Activated CD8-positive, alpha-beta memory T cell treated with anti-CD3 and anti-CD28 coated beads, Interleukin-2, amount 10 ng/mL, durations not matched to agents 7 days and 5 days (primary cell): Measurements from ENCODE around the gene CNTNAP5. TPM values are rescaled to one million over a fixed set of nuclear protein-coding genes. Genes with fewer than 3 reads are reported as not detected.

Source experiments
- ATAC-seq: fragments of 150-1000 bp; cut with Tn5 transposase; one replicate; pipeline ENCODE4 v1.10.0; 2021; ENCODE audit warnings: moderate library complexity
- CTCF ChIA-PET: fragments of 350-600 bp; sonication (Branson Sonifier 250); formaldehyde crosslinking; loops from one replicate; lab custom pipeline; 2021; ENCODE audit warnings: antibody characterized with exemption; lab: Charles Lee
- DNase-seq: peaks from one replicate; pipeline ENCODE4 v3.0.0-alpha.2; 2020
- H3K27ac Mint-ChIP-seq: one replicate; pipeline ENCODE4 v1.8.0; 2021; ENCODE audit warnings: mild to moderate bottlenecking, mixed read lengths
- H3K27me3 Mint-ChIP-seq: one replicate; pipeline ENCODE4 v1.8.0; 2021; ENCODE audit warnings: mixed read lengths
- H3K36me3 Mint-ChIP-seq: one replicate; pipeline ENCODE4 v1.8.0; 2021; ENCODE audit warnings: mild to moderate bottlenecking, mixed read lengths
- H3K4me1 Mint-ChIP-seq: one replicate; pipeline ENCODE4 v1.8.0; 2021; ENCODE audit warnings: mixed read lengths
- H3K4me3 Mint-ChIP-seq: one replicate; pipeline ENCODE4 v1.8.0; 2021; ENCODE audit warnings: mild to moderate bottlenecking, moderate library complexity, mixed read lengths
- H3K9me3 Mint-ChIP-seq: one replicate; pipeline ENCODE4 v1.8.0; 2022; ENCODE audit warnings: low read depth, mixed read lengths
- total RNA-seq, 2 experiments: library from RNA; stranded (reverse); gene quantifications; one replicate each; pipeline ENCODE4 v1.2.3, GENCODE V29; 2021

The CNTNAP5 gene
- total RNA-seq, 2 experiments from 2014 or later = not detected

GRCh38 chr2:124524155-124524915 lies 499.2 kb downstream of the CNTNAP5 start:
- no peak overlapping the region for H3K27ac Mint-ChIP-seq
- H3K9me3 Mint-ChIP-seq = peaks cover 14% of the 10 kb centered on the region
- DNase-seq (no peak), ATAC-seq (no peak)
- no peak overlapping the region for H3K4me3 Mint-ChIP-seq
- H3K27me3 Mint-ChIP-seq = no peaks in the 10 kb centered on the region
- H3K36me3 Mint-ChIP-seq = no peaks in the 10 kb centered on the region
- CTCF ChIA-PET = no interaction called here
- H3K4me1 Mint-ChIP-seq = no peaks in the 10 kb centered on the region

DNA sequence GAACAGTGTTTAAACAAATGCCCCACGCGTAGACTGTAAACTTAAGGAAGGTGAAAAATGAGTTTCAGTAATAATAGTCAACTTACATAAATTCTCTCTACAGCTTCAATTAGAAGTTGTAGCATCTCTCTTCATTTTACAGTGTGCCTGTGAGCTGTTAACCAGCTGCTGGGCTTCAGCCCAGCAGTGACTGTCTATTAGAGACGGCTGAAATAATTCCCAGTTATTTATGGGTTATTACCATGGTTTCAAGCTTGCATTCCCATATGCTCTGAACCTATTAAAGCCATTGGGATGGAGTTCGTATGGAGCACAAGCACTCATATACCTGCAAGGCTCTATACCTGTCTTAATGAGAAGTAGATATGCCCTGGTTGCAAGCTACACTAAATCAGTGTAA lies 501.1 kb downstream of the CNTNAP5 start:
- no peak overlapping the region for H3K4me3 Mint-ChIP-seq
- no peak overlapping the region for H3K27ac Mint-ChIP-seq
- H3K36me3 Mint-ChIP-seq = no peaks in the 10 kb centered on the region
- no peak for ATAC-seq
- CTCF ChIA-PET = no interaction called here
- H3K4me1 Mint-ChIP-seq = no peaks in the 10 kb centered on the region
- peaks cover 15% of the 10 kb centered on the region for H3K9me3 Mint-ChIP-seq
- no peak for DNase-seq
- no peaks in the 10 kb centered on the region for H3K27me3 Mint-ChIP-seq

- Mint-ChIP-seq H3K27me3 (no peaks in the 10 kb centered on the region), H3K4me1 (no peaks in the 10 kb centered on the region), H3K9me3 (peaks cover 17% of the 10 kb centered on the region), H3K36me3 (no peaks in the 10 kb centered on the region), H3K4me3 (no peak overlapping the region), H3K27ac (no peak overlapping the region)
- CTCF ChIA-PET = no interaction called here
- ATAC-seq (no peak), DNase-seq (no peak)
Observed at GRCh38 chr2:124530203-124530602, 505.1 kb downstream of the CNTNAP5 start.

- H3K4me3 Mint-ChIP-seq = no peak overlapping the region
- H3K9me3 Mint-ChIP-seq = peaks cover 9% of the 10 kb centered on the region
- no peaks in the 10 kb centered on the region for H3K27me3 Mint-ChIP-seq
- ATAC-seq (no peak), DNase-seq (no peak)
- CTCF ChIA-PET = no interaction called here
- H3K27ac Mint-ChIP-seq = no peak overlapping the region
- H3K4me1 Mint-ChIP-seq = no peaks in the 10 kb centered on the region
- no peaks in the 10 kb centered on the region for H3K36me3 Mint-ChIP-seq
Observed at GRCh38 chr2:124533226-124533954, 508.3 kb downstream of the CNTNAP5 start.

- Mint-ChIP-seq H3K4me3 (no peak overlapping the region), H3K36me3 (no peaks in the 10 kb centered on the region), H3K27ac (no peak overlapping the region), H3K9me3 (peaks cover 9% of the 10 kb centered on the region), H3K27me3 (no peaks in the 10 kb centered on the region), H3K4me1 (no peaks in the 10 kb centered on the region)
- CTCF ChIA-PET = no interaction called here
- DNase-seq (no peak), ATAC-seq (no peak)
Observed at GRCh38 chr2:124534028-124534427, 508.9 kb downstream of the CNTNAP5 start.

DNA sequence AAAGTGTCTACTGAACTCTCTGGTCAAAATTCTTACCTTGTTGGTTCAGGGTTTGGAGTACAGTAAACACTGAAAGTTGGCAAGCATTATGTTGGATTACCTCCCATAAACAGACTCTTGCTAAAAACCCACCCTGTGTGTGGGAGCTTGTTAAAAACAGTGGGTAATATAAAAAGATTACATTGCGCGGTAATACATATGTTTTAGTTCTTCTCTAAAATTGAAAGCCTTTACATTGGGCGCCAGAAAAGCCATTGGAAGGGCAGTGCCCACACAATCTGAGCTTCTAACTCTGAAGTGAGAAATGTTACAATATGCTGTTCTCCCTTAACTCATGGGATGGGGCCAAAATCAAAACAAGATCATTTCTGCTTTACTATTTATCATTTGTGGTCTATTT lies 510.7 kb downstream of the CNTNAP5 start:
- ATAC-seq (no peak), DNase-seq (no peak)
- H3K27ac Mint-ChIP-seq = no peak overlapping the region
- H3K4me3 Mint-ChIP-seq = no peak overlapping the region
- H3K4me1 Mint-ChIP-seq = no peaks in the 10 kb centered on the region
- no peaks in the 10 kb centered on the region for H3K36me3 Mint-ChIP-seq
- CTCF ChIA-PET = no interaction called here
- H3K9me3 Mint-ChIP-seq = peaks cover 7% of the 10 kb centered on the region
- H3K27me3 Mint-ChIP-seq = no peaks in the 10 kb centered on the region

DNA sequence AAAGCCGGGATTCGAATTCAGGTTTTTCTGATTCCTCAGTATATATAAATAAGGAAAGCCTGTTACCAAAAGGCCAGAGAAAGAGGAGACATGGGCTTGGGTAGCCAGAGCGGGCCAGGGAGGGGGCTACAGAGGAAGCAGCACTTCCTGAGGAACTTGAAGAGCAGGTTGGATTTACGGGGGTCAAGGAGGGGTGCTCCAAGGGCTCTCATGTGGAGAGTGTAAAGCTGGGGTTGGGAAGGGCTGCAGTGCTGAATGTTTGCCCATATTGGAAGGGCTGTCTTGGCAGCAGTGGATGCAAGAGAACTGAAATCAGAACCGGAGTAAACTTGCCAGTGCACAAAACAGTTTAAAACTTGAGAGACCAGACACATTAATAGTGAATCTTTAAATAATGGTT lies 511.5 kb downstream of the CNTNAP5 start:
- CTCF ChIA-PET = no interaction called here
- Mint-ChIP-seq H3K36me3 (no peaks in the 10 kb centered on the region), H3K4me3 (no peak overlapping the region), H3K9me3 (peaks cover 7% of the 10 kb centered on the region), H3K27ac (no peak overlapping the region), H3K27me3 (no peaks in the 10 kb centered on the region), H3K4me1 (no peaks in the 10 kb centered on the region)
- DNase-seq (no peak), ATAC-seq (no peak)

GRCh38 chr2:124538549-124538948 lies 513.5 kb downstream of the CNTNAP5 start:
- Mint-ChIP-seq H3K36me3 (no peaks in the 10 kb centered on the region), H3K27ac (no peak overlapping the region), H3K9me3 (peaks cover 8% of the 10 kb centered on the region), H3K27me3 (no peaks in the 10 kb centered on the region), H3K4me1 (no peaks in the 10 kb centered on the region), H3K4me3 (no peak overlapping the region)
- no peak for ATAC-seq
- DNase-seq = no peak
- CTCF ChIA-PET = no interaction called here

GRCh38 chr2:124540805-124541204 lies 515.7 kb downstream of the CNTNAP5 start:
- H3K27ac Mint-ChIP-seq = no peak overlapping the region
- CTCF ChIA-PET = no interaction called here
- no peaks in the 10 kb centered on the region for H3K36me3 Mint-ChIP-seq
- DNase-seq (no peak), ATAC-seq (no peak)
- H3K4me3 Mint-ChIP-seq = no peak overlapping the region
- H3K9me3 Mint-ChIP-seq = peaks cover 5% of the 10 kb centered on the region
- H3K27me3 Mint-ChIP-seq = no peaks in the 10 kb centered on the region
- no peaks in the 10 kb centered on the region for H3K4me1 Mint-ChIP-seq

- H3K27me3 Mint-ChIP-seq = no peaks in the 10 kb centered on the region
- peaks cover 8% of the 10 kb centered on the region for H3K9me3 Mint-ChIP-seq
- H3K4me3 Mint-ChIP-seq = no peak overlapping the region
- no peaks in the 10 kb centered on the region for H3K36me3 Mint-ChIP-seq
- H3K4me1 Mint-ChIP-seq = no peaks in the 10 kb centered on the region
- CTCF ChIA-PET = no interaction called here
- ATAC-seq = no peak
- no peak for DNase-seq
- no peak overlapping the region for H3K27ac Mint-ChIP-seq
Observed at GRCh38 chr2:124542932-124543640, 518.0 kb downstream of the CNTNAP5 start.

GRCh38 chr2:124547700-124548099 lies 522.6 kb downstream of the CNTNAP5 start:
- H3K27ac Mint-ChIP-seq = no peak overlapping the region
- ATAC-seq (no peak), DNase-seq (no peak)
- no peaks in the 10 kb centered on the region for H3K27me3 Mint-ChIP-seq
- H3K4me3 Mint-ChIP-seq = no peak overlapping the region
- CTCF ChIA-PET = no interaction called here
- H3K36me3 Mint-ChIP-seq = no peaks in the 10 kb centered on the region
- H3K9me3 Mint-ChIP-seq = peaks cover 3% of the 10 kb centered on the region
- H3K4me1 Mint-ChIP-seq = no peaks in the 10 kb centered on the region

GRCh38 chr2:124558277-124558905 lies 533.3 kb downstream of the CNTNAP5 start:
- H3K36me3 Mint-ChIP-seq = no peaks in the 10 kb centered on the region
- H3K27me3 Mint-ChIP-seq = no peaks in the 10 kb centered on the region
- no peak for DNase-seq
- no peak overlapping the region for H3K27ac Mint-ChIP-seq
- H3K4me1 Mint-ChIP-seq = no peaks in the 10 kb centered on the region
- peaks cover 9% of the 10 kb centered on the region for H3K9me3 Mint-ChIP-seq
- H3K4me3 Mint-ChIP-seq = no peak overlapping the region
- CTCF ChIA-PET = no interaction called here
- no peak for ATAC-seq

DNA sequence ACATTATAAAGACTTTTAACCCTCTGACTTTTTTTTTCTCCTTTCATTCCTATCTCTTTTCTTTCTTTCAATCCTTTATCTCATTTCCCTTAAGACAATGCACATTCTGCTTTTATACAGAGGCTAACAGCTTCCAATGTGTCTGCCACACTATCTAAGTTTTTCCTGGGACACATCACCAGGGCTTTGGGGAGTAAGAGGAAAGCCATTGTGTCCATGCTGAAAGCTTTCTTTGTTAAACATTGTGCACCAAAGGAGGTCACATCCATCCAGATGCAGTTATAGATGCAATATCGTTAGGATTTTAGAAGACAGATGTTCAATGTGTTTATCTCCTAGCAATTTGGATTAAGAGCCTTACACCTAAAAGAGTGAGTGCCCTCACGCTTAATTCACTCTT lies 534.1 kb downstream of the CNTNAP5 start:
- H3K36me3 Mint-ChIP-seq = no peaks in the 10 kb centered on the region
- H3K9me3 Mint-ChIP-seq = peaks cover 12% of the 10 kb centered on the region

More for the DNA sequence above, 534.1 kb downstream of the CNTNAP5 start:
- ATAC-seq = no peak
- CTCF ChIA-PET = no interaction called here
- H3K4me3 Mint-ChIP-seq = no peak overlapping the region
- H3K27me3 Mint-ChIP-seq = no peaks in the 10 kb centered on the region
- no peak overlapping the region for H3K27ac Mint-ChIP-seq
- no peak for DNase-seq
- H3K4me1 Mint-ChIP-seq = no peaks in the 10 kb centered on the region
